HL-60/S4 (cell line): ENCODE measurements around the gene UBA3.

Experiments used
- in situ Hi-C: fragments of 300-500 bp; cut with MboI; formaldehyde crosslinking; loops from 2 replicates; pipeline ENCODE4 v1.14.3; 2022; ENCODE audit warnings: low sequenced_read_pairs

Gene UBA3

DNA sequence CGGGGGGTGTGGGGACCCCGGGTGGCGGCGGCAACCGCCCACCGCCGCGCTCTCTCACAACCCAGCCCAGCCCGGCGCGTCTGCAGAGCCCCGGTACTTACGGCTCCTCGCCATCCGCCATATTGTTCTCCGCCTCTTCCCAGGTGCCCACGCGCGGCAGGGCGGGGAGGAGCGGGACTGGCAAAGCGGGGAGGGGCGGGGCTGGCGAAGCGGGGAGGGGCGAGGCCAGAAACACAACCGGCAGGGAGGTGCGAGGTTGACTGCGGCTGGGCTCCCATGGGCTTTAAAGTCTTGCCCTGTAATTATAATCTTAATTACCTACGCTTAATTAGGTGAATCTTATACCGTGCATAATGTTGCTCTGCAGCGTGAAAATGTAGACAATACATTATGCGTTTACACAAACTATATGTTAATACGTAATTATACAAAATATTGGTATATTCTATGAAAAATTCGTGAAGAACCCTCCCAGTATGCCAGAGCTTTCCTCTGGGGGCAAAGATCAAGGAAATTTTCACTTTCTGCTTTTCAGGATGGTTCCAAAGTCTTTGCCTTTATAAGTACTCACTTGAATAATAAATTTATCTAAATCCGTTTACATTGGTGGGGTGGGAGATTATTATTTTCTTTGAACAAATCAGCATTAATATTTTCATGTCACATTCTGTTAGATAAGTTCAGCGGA lies at the start of gene UBA3:
Gene UBA3 (minus strand): TSS at position 133 of the 688 bp plus-strand sequence. CDS start 12 bp downstream, at position 121.
- in situ Hi-C loops, result no loop called here

- in situ Hi-C loops, result no loop called here
Observed at GRCh38 chr3:69129531-69129930, 49.4 kb upstream of the UBA3 start.

- in situ Hi-C loops, result no loop called here
Observed at GRCh38 chr3:69128509-69128908, 48.3 kb upstream of the UBA3 start.

DNA sequence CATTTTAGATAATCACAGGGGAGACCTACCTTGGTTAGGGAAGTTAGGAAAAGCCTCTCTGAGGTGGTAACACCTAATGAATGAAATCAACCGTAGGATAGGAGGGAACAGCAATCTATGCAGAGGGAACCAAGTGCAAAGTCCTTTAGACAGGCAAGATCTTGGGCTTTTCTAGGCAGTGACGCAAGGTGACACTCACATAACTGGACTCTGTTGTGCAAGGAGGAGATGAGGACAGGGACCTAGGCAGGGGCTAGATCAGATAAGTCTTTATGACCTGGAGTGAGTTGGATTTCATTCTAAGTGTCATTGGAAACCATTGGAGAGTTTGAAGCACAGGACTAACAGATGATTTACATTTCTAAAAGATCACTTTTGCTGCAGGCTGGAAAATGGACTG lies 46.8 kb upstream of the UBA3 start:
- in situ Hi-C loops, result no loop called here

DNA sequence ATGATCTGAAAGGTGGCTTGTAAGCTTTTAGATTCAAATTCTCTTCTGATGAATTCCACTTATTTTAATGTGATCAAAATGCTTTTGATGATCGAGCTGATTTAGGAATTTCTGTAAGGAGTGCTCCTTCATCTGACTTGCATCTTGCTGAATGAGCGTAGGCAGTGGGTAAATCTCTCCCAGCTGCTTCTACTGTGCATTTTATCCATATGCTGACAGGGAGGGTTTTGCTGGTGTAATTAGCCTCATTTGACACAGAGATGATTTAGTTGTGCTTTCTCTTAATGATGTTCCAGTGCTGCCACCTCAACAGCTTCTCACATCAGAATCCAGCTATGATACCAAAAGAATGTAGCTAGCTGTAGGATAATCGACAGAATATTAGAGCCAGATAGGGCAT lies 46.1 kb upstream of the UBA3 start:
- in situ Hi-C loops, result no loop called here

GRCh38 chr3:69122403-69122802 lies 42.2 kb upstream of the UBA3 start, which contains the start of gene LMOD3:
TSS of gene LMOD3 (minus strand) at chr3:69122595. CDS start at chr3:69122386, 209 bp downstream.
- in situ Hi-C loops, result no loop called here

GRCh38 chr3:69121950-69122349 lies 41.8 kb upstream of the UBA3 start:
- in situ Hi-C loops, result no loop called here

GRCh38 chr3:69121513-69121912 lies 41.3 kb upstream of the UBA3 start:
- in situ Hi-C loops, result no loop called here

DNA sequence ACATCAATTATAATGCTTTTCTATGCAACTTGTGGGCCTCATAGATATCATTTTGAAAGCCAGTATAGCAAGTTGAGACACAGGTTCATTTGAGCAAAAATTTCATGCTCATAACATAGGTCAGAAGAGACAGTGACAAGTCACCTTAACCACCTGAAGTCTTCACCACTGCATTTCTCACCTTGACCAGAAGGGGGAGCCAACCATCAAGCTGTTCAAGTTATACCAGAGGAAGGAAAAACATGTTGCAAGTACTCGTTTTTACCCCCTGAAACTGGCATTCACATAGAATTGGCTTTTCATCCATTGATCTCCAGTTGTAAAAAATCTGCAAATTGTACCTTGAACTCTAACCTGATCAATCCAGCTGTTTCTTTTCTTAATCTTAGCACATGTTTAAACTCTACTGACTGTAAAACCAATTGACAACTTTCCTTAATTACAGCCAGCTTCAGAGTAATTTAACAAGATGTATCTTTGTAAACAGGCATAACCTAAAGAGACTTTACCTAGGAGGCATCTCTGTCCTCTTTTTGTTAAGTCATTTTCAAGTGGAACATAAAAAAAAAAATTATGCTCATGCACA lies 40.8 kb upstream of the UBA3 start:
- in situ Hi-C loops, result no loop called here

GRCh38 chr3:69119681-69120080 lies 39.5 kb upstream of the UBA3 start:
- in situ Hi-C loops, result no loop called here

- in situ Hi-C loops, result no loop called here
Observed at GRCh38 chr3:69119138-69119537, 39.0 kb upstream of the UBA3 start.

DNA sequence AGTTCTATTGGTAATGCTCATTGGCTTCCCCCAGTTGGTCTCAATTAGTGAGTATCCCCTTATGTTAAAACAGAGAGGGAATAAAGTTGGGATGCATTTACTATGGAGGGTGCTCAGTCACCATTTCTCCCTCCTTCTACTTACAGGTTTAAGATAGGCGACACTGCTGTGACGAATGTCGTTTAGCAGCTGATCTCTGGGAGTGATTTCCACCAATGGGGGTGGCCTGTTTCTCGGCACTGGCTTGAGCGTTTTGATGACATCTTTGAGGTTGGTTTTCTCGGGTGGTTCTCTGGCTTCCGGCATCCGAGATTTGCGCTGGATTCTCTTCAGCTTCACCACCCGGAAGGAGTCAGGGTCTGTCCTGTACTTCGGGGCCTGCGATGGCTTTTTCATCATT lies 38.4 kb upstream of the UBA3 start:
- in situ Hi-C loops, result no loop called here

DNA sequence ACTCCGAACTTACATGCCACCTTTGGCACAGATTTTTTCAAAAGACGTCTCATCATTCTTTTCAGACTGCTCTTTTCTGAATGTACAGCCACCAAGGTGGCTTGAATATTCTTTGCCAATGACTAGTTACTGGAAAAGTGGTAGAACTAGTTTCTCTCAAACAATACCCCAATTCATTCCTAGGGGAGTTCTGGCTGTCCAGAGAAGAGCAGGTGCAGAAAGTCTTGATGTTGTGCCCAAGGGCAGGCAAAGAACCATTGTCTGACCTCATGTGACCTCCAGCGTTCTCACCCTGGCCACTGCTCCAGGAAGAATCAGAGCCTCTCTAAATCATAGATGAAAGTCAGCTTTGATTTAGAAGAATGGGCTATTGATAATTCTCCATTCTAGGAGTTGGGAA lies 36.7 kb upstream of the UBA3 start:
- in situ Hi-C loops, result no loop called here

- in situ Hi-C loops, result no loop called here
Observed at GRCh38 chr3:69116162-69116561, 36.0 kb upstream of the UBA3 start.

- in situ Hi-C loops, result no loop called here
Observed at GRCh38 chr3:69115731-69116130, 35.6 kb upstream of the UBA3 start.

DNA sequence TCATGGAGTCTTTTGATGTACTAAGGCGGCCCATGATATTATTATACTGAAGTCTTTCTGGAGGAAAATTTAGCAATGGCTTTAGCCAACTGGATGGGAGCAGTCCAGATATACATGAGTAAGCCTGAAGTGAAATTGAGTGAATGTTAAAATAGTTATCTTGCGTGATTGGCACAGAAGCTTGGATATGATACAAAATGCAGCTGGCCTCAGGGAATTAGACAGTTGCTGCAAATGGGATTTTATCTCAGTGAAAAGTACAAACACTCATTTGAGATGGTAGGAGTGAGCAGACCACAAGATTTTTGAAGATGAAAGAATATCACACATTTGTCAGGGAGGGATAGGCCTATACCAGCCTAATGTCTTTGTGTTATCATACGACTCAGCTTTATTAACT lies 33.4 kb upstream of the UBA3 start:
- in situ Hi-C loops, result no loop called here

- in situ Hi-C loops, result no loop called here
Observed at GRCh38 chr3:69110941-69111546, 30.9 kb upstream of the UBA3 start.

DNA sequence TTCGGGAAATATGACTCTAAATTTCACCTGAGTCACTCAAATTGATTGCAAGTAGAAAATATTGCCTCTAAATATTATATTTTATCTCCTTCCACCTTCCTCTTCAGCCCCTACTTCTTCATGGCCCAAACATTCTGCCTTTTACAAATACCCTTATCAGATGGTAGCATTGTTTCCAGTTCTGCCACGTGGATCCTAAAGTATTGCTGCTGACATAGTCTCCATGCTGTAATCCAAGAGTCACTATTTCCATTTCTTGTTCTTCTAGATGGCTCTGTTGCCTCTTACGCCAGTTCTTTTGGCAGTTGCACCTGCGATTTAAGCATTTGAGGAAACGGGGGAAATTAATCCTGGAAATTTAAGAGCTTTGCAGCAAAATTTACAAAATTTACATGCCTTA lies 28.6 kb upstream of the UBA3 start:
- in situ Hi-C loops, result no loop called here

DNA sequence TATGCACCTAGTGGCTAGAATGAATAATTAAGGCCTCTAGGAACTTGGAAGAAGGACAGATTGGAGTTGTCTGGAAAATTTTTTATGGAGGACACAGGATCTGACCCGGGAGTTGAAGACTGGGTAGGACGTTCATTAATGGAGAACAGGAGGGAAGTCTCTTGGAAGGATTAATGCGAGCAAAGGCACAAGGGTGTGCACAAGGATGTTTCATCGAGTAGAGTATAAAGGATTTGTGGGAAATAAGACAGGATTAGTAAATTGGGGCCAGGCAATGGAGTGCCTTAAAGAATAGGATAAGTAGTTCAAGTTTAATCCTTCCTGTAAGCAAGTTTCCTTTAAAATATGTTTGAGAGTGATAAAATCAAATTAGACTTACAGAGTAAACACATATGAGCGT lies 27.7 kb upstream of the UBA3 start:
- in situ Hi-C loops, result no loop called here

DNA sequence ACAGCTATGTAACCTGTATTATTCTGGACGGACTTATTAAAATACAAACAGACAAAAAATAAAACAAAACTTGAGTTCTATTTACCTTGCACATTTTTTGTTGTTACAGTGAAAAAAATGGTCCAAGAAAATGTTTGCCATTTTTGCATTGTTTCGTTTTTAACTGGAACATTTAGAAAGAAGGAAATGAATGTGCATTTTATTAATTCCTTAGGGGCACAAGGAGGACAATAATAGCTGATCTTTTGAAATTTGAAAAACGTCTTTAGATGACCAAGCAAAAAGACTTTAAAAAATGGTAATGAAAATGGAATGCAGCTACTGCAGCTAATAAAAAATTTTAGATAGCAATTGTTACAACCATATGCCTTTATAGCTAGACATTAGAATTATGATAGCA lies 25.2 kb upstream of the UBA3 start:
- in situ Hi-C loops, result no loop called here

DNA sequence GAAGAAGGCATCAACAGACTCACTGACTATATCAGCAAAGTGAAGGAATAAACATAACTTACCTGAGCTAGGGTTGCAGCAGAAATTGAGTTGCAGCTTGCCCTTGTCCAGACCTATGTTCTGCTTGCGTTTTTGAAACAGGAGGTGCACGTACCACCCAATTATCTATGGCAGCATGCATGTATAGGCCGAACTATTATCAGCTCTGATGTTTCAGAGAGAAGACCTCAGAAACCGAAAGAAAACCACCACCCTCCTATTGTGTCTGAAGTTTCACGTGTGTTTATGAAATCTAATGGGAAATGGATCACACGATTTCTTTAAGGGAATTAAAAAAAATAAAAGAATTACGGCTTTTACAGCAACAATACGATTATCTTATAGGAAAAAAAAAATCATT lies 24.4 kb upstream of the UBA3 start:
- in situ Hi-C loops, result no loop called here

DNA sequence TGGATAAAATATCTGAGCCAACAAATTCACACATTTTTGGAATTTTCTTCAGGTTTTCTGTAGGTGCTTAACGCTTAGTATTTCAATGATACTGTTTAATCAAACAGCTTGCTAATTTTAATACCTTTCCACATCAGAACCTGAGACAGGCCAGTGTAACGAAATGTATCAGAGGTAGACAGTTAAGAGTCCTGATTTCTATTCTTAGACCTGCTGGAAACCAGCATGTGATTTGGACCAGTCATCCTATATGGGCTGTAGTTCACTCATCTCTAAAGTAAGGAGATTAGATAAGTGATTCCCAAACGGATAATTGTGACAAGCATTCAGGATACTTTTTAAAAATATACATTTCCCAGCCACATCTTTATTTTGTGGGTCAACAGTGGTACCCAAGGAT lies 23.0 kb upstream of the UBA3 start:
- in situ Hi-C loops, result no loop called here
